Vein endothelial cell (primary cell): ENCODE data around the gene GCA. TPM values are rescaled to one million over a fixed set of nuclear protein-coding genes. Genes with fewer than 3 reads are reported as not detected.

ENCODE experiments used
- total RNA-seq: library from RNA; depleted of rRNA; stranded (reverse); fragments of >200 nt; gene quantifications from 2 replicates; pipeline ENCODE4 v1.2.3, GENCODE V29; 2012

Gene GCA, protein sequence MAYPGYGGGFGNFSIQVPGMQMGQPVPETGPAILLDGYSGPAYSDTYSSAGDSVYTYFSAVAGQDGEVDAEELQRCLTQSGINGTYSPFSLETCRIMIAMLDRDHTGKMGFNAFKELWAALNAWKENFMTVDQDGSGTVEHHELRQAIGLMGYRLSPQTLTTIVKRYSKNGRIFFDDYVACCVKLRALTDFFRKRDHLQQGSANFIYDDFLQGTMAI
- 7.8 TPM in 2 replicates for total RNA-seq

GRCh38 chr2:162343824-162344616 is at the start of gene GCA:
Gene GCA (plus strand): TSS chr2:162344132. CDS start chr2:162344249, 117 bp downstream.

DNA sequence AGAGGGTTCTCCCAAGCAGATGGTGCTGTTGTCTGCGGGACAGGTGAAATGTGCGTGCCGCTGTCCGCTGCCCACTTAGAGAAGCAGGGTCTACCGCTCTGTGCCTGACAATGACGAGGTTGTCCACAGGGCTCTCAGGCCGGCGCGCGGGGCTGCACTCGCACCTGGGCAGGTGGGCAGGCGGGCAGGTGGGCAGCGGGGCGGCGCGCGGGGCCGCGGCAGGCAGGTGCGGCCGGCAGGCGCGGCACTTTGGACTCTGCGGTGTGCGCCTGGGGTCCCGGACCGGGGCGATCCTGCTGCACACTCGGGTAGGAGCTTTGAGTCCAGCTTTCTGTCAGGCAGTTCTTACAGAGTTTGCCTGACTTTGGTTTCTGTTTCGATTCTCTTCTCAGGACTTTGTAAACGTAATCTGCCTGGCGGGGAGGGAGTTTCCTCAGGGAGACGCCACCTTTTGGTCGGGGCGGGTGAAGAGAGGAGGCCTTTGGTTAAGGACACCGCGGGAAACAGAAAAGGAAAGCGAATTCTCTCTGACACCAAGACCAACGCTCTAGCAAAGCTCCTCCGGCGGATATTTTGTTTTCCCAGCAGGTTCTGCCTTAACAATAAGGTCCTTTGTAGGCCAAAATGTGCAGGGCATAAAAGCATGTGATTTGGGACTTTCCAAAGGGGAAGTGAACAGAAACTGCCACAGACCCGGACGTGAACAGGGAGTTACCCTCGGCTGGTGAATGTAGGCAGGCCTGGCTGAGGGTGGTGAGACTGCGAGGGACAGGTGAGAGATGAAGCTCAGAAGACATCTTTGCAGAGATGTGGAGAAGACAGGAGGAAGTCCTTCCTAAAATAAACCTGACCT is 25.4 kb upstream of the GCA start, which contains the start of gene IFIH1:
Gene IFIH1, minus strand, starts transcription at position 357 of the 853 bp plus-strand sequence. CDS start 377 bp downstream, outside the sequence.

Other genes starting within 250 kb of the GCA start
- not detected in 2 replicates for gene GCG, start 191.9 kb upstream of the GCA start, total RNA-seq
- gene FAP, start 100.7 kb upstream of the GCA start, total RNA-seq: 0.98 and 4.5 TPM in 2 replicates
- gene IFIH1, start 25.4 kb upstream of the GCA start, total RNA-seq: 5.9 and 7.7 TPM in 2 replicates